ENCODE results near the gene MSRB3.
"Not testable (repeated sequence)": the region's sequence is repeated elsewhere in the genome, so short reads cannot be mapped to it uniquely, and the experiment has no call there.

Gene MSRB3

GRCh38 chr12:65444996-65445395 is 166.5 kb downstream of the MSRB3 start:
- no peak for DNase-seq (ENCODE audit: low read depth, low spot score)
- H3K27ac ChIP-seq: no peak overlapping the region

- no peak overlapping the region for H3K27ac ChIP-seq
- no peak for DNase-seq (ENCODE audit: low read depth, low spot score)
Measured at GRCh38 chr12:65446901-65447300, 168.4 kb downstream of the MSRB3 start.

- DNase-seq (ENCODE audit: low read depth, low spot score): peak; percentile 6
- no peak overlapping the region for H3K27ac ChIP-seq
Measured at GRCh38 chr12:65449400-65449799, 170.9 kb downstream of the MSRB3 start.

- no peak for DNase-seq (ENCODE audit: low read depth, low spot score)
- no peak overlapping the region for H3K27ac ChIP-seq
Measured at GRCh38 chr12:65450625-65451024, 172.1 kb downstream of the MSRB3 start.

- no peak overlapping the region for H3K27ac ChIP-seq
- no peak for DNase-seq (ENCODE audit: low read depth, low spot score)
Measured at GRCh38 chr12:65454115-65454787, 175.8 kb downstream of the MSRB3 start.

- DNase-seq (ENCODE audit: low read depth, low spot score); H3K27ac ChIP-seq: not testable (repeated sequence)
Measured at GRCh38 chr12:65457341-65457740, 178.9 kb downstream of the MSRB3 start.

GRCh38 chr12:65458718-65459117 is 180.2 kb downstream of the MSRB3 start:
- no peak for DNase-seq (ENCODE audit: low read depth, low spot score)
- H3K27ac ChIP-seq: no peak overlapping the region

GRCh38 chr12:65459545-65459944 is 181.1 kb downstream of the MSRB3 start:
- no peak for DNase-seq (ENCODE audit: low read depth, low spot score)
- H3K27ac ChIP-seq: no peak overlapping the region

- H3K27ac ChIP-seq: no peak overlapping the region
- DNase-seq (ENCODE audit: low read depth, low spot score): no peak
Measured at GRCh38 chr12:65460063-65460462, 181.6 kb downstream of the MSRB3 start.

GRCh38 chr12:65461017-65461416 is 182.5 kb downstream of the MSRB3 start:
- no peak overlapping the region for H3K27ac ChIP-seq
- no peak for DNase-seq (ENCODE audit: low read depth, low spot score)

- no peak overlapping the region for H3K27ac ChIP-seq
- no peak for DNase-seq (ENCODE audit: low read depth, low spot score)
Measured at GRCh38 chr12:65462484-65462883, 184.0 kb downstream of the MSRB3 start.

GRCh38 chr12:65463082-65463481 is 184.6 kb downstream of the MSRB3 start:
- no peak for DNase-seq (ENCODE audit: low read depth, low spot score)
- H3K27ac ChIP-seq: no peak overlapping the region

GRCh38 chr12:65463611-65464010 is 185.1 kb downstream of the MSRB3 start:
- DNase-seq (ENCODE audit: low read depth, low spot score): no peak
- no peak overlapping the region for H3K27ac ChIP-seq

GRCh38 chr12:65464930-65465329 is 186.4 kb downstream of the MSRB3 start:
- DNase-seq (ENCODE audit: low read depth, low spot score): no peak
- H3K27ac ChIP-seq: no peak overlapping the region

GRCh38 chr12:65465766-65466547 is 187.5 kb downstream of the MSRB3 start:
- H3K27ac ChIP-seq: no peak overlapping the region
- no peak for DNase-seq (ENCODE audit: low read depth, low spot score)

- DNase-seq (ENCODE audit: low read depth, low spot score): no peak
- no peak overlapping the region for H3K27ac ChIP-seq
Measured at GRCh38 chr12:65466911-65467310, 188.4 kb downstream of the MSRB3 start.

GRCh38 chr12:65470256-65470655 is 191.8 kb downstream of the MSRB3 start:
- H3K27ac ChIP-seq: no peak overlapping the region
- no peak for DNase-seq (ENCODE audit: low read depth, low spot score)

GRCh38 chr12:65472079-65472478 is 193.6 kb downstream of the MSRB3 start:
- DNase-seq (ENCODE audit: low read depth, low spot score): no peak
- no peak overlapping the region for H3K27ac ChIP-seq

GRCh38 chr12:65474831-65475230 is 196.3 kb downstream of the MSRB3 start:
- DNase-seq (ENCODE audit: low read depth, low spot score): no peak
- H3K27ac ChIP-seq: no peak overlapping the region

- no peak overlapping the region for H3K27ac ChIP-seq
- DNase-seq (ENCODE audit: low read depth, low spot score): no peak
Measured at GRCh38 chr12:65477721-65478120, 199.2 kb downstream of the MSRB3 start.

- DNase-seq (ENCODE audit: low read depth, low spot score); H3K27ac ChIP-seq: not testable (repeated sequence)
Measured at GRCh38 chr12:65483891-65484516, 205.5 kb downstream of the MSRB3 start.

All from epithelial cell of prostate (primary cell).